ENCODE measurements around the gene CACNG3.
"Not testable (repeated sequence)": the region's sequence is repeated elsewhere in the genome, so short reads cannot be mapped to it uniquely, and the experiment has no call there.

The CACNG3 gene

GRCh38 chr16:24255456-24256371 lies at the start of gene CACNG3:
Gene CACNG3 (plus strand): TSS chr16:24256335. CDS start chr16:24256755, 420 bp downstream.
- peak; percentile 29 to 32 for DNase-seq

GRCh38 chr16:24206926-24207325 lies 49.2 kb upstream of the CACNG3 start:
- no peak for DNase-seq

- DNase-seq = no peak
Measured at GRCh38 chr16:24208710-24209109, 47.4 kb upstream of the CACNG3 start.

- DNase-seq = no peak
Measured at GRCh38 chr16:24214992-24215391, 41.1 kb upstream of the CACNG3 start.

GRCh38 chr16:24216961-24217360 lies 39.2 kb upstream of the CACNG3 start:
- DNase-seq = no peak

- DNase-seq = no peak
Measured at GRCh38 chr16:24217461-24217860, 38.7 kb upstream of the CACNG3 start.

- no peak for DNase-seq
Measured at GRCh38 chr16:24218299-24218698, 37.8 kb upstream of the CACNG3 start.

GRCh38 chr16:24221219-24221618 lies 34.9 kb upstream of the CACNG3 start:
- DNase-seq = no peak

- no peak for DNase-seq
Measured at GRCh38 chr16:24228514-24228913, 27.6 kb upstream of the CACNG3 start.

GRCh38 chr16:24232936-24233335 lies 23.2 kb upstream of the CACNG3 start:
- DNase-seq = no peak

- DNase-seq = no peak
Measured at GRCh38 chr16:24234737-24235136, 21.4 kb upstream of the CACNG3 start.

GRCh38 chr16:24235806-24236205 lies 20.3 kb upstream of the CACNG3 start:
- no peak for DNase-seq

- DNase-seq = not testable (repeated sequence)
Measured at GRCh38 chr16:24238846-24239245, 17.3 kb upstream of the CACNG3 start.

- DNase-seq = no peak
Measured at GRCh38 chr16:24246911-24247607, 9.1 kb upstream of the CACNG3 start.

- peak; percentile 11 to 48 for DNase-seq
Measured at GRCh38 chr16:24253192-24253591, 2.9 kb upstream of the CACNG3 start.

- no peak for DNase-seq
Measured at GRCh38 chr16:24257958-24258357, 1.8 kb downstream of the CACNG3 start.

- no peak for DNase-seq
Measured at GRCh38 chr16:24258791-24259190, 2.7 kb downstream of the CACNG3 start.

- no peak for DNase-seq
Measured at GRCh38 chr16:24262816-24263215, 6.7 kb downstream of the CACNG3 start.

GRCh38 chr16:24270721-24271442 lies 14.7 kb downstream of the CACNG3 start:
- DNase-seq = no peak

- DNase-seq = no peak
Measured at GRCh38 chr16:24272379-24272778, 16.2 kb downstream of the CACNG3 start.

- no peak for DNase-seq
Measured at GRCh38 chr16:24273508-24274182, 17.5 kb downstream of the CACNG3 start.

GRCh38 chr16:24275413-24275812 lies 19.3 kb downstream of the CACNG3 start:
- no peak for DNase-seq
